HG02642 (cell line): ENCODE data around the gene FBXL15.

Experiments used
- ATAC-seq: cut with Tn5 transposase; IDR thresholded peaks from one replicate; pipeline ENCODE4 v1.9.1; 2021; ENCODE audit warnings: mild to moderate bottlenecking; ENCODE audit not compliant: unreplicated experiment, poor library complexity

FBXL15 gene

DNA sequence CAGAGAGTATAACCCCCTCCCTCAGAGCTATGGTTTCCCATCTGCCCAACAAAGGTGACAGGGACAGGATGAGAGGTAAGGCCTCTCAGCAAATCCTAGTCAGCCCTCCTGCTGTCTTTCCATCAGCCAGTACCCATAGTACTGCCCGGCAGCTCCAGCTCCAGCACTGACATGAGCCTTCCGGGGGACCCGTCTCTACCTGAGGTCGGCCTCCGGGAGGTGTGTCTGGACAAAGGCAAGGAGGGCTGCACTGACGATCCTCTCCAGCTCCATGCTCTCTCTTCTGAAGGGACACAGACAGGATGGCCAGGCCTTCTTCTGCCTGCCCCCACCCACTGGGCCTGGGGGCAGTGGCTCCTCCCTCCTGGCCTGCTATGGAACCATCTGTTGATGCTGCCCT lies 4.3 kb downstream of the FBXL15 start:
- ATAC-seq: no peak

DNA sequence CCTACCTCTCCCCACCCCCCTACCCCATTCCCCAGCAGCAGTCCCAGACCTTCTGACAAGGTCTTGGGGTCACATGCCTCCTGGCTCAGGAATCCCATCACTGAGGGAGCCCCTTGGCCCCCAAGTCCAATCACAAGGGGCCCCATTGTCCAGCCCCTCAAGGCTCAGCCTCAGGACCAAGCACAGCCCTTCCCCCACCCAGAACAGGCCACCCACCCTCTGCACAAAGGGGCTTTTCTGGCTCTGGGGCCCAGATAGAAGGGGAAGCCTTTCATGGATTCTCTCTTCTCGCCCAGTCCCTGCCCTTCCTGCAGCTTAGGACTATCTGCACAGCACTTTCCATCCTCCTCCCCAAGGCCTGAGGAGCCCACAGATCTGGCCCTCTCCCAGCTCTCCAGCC lies 4.8 kb downstream of the FBXL15 start:
- no peak for ATAC-seq

DNA sequence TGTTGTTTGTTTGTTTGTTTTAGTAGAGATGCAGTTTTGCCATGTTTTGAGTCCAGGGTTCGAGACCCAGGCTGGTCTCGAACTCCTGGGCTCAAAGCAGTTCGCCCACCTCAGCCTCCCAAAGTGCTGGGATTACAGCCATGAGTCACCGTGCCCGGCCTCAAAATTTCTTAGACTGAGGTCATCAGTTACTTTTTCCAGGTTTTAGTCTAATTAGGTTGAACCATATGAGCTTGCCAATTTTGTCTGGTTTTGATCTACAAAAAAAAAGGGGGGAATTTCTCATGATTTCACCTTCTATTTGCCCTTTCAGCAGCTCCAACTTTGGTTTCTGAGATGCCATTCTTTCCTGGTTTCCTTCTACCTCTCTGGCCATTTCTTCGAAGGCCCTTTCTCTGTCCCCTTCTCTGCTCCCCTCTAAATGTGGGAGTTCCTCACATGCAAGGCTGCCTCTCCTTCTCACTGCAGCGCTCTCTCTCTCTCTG lies 6.2 kb downstream of the FBXL15 start:
- no peak for ATAC-seq

DNA sequence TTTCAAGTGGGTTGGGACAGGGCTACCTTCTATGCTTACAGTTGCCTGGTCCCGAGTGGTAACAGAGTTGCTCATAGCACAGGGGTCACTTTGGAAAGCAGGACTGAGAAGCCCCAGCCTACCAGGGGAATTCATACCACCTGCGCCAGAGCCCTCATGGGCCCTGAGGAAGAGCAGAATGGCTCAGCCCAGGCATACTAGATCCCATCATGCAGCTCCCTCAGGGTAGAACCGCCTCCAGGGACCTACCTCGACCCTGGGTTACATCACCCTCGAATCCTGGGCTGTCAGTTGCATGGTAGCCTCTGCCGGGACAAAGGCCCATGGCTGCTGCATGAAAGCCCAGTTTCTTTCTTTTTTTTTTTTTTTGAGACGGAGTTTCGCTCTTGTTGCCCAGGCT lies 8.8 kb downstream of the FBXL15 start:
- ATAC-seq: no peak

DNA sequence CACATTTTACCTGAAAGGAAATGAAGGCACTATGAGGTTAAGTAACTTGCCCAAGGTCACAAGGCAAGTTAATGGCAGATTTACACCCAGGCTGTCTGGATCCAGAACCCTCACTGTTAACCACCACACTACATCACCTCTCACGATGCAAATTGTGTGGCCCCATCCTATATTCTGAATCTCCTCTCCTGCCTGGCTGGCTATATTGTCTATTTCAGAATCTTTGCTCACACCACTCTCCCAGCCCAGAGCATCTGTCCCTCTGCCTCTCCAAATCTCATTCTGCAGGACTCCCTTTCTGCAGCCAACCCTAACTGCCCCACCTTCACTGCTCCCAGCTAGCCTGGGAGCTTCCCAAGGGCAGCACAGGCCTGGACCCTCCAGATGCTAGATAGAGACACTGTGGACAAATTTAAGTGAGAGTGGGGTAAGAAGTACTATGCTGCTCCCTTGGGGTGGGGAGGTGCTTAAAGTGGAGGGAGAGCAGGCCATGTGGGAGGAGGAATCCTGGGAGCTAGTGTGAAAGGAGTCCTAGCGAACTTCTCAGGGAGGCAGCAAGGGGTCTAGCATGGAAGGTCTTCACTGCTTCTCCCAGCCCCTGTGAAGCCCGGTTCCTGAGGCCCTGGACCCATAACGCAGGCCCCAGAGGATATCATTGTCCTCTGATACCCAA lies 11.0 kb downstream of the FBXL15 start:
- ATAC-seq: no peak

DNA sequence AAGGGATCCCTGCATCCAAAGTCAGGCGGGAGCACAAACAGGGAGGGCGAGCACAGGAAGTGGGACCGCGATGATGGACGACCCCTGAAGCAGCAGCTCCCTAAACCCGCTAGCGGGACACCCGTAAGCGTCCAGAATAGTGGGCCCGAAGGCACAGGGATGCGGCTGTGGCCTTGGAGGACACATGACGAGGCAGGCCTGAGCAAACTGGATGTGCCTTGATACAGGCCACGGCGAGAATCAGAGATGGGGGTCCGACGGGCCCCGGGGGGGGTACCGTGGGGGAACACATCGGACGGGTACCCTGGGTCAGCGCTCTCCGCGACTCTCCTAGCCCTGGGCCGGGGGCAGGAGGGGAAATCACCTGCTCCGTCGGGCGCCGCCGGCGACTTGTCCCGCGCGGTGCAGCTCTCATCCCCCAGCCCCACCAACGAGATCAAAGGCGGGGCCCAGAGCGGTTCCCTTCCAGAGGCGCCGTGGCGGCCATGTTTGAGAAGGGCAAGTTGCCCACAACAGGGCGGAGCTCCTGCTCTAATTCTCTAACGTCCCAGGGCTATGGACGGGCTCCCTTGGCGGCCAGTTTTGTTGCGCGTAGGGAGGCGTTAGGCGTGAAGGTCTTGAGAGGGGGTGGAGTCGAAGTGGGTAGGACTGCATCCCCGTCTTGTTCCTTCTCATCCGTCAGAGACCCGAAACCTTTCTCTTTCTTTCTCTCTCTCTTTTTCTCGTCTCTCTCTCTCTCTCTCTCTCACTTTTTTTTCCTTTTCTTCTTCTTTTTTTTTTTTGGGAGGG lies 11.7 kb downstream of the FBXL15 start, which contains the start of gene CUEDC2:
Gene CUEDC2, minus strand, starts transcription at position 413 of the 789 bp plus-strand sequence. CDS start 7,386 bp downstream, outside the sequence.
- ATAC-seq: peak; percentile 93

DNA sequence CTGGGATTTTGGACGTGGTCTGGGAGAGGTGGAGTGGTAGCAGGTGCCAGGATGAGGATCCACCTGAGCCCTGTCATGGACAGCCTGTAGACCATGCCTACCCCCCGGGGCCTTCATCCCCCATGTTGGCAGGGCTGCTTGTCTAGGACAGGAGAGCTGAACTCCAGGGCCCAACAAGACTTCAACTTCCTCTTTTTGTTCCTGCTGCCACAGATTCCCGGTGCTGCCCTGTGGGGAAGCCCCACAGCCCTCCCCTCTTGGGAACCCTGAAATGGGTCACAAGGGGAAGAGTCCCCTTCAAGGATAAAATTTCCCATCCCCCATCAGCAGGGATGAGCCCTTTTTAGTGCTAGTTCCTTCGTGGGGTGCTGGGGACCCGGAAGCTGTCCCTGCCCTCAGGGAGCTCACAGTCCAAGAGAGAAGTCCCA lies 13.0 kb downstream of the FBXL15 start:
- no peak for ATAC-seq

DNA sequence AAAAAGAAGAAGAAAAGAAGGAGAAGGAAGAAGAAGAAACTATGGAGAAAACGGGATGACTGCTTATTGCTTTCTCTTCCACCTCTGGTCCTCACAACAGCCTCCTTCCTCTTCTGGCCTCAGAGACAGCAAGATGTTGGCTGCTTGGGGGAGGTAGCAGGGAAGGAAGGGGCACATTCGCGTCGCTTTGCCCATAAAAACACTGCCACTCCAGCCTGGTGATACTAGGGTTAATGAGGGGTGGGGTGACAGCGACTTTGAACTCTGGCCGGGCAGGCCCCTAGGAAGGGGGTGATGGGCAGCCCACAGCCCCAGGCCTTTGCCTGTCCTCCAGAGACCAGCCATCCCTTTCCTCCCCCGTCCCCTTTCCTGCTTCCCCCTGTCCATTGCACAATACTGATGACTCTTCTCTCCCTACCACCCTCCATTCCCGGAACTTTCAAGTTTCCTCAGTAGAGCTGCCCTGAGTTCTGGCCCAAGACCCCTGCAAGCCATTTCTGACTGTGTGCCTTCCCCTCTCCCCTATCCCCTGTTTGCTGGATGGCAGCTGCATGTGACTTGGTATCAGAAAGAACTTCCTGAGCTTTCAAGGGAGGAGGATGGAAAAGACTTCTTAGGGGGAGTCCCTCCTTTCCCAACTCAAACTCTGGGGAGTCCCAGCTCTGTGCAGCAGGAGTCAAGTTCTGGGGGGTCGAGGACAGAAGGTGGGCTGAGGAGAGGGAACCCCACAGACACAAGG lies 13.9 kb downstream of the FBXL15 start:
- ATAC-seq: no peak

DNA sequence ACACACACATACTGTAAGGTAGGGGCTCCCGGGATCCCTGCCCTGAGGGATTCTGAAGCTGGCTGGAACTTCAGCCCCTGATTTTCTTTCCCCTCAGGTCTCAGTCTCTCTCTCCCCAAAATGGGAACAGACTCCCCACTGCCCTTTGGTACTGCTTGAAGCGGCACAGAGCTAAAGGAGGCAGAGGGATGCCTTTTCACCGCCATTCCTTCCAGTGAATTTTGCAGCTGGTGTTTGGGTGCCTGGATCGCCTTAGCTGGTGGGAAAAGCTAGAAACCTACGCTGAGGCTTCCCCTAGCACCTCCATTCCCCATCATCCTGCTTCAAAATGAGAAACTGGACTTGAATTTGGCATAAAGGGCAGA lies 14.5 kb downstream of the FBXL15 start:
- no peak for ATAC-seq

DNA sequence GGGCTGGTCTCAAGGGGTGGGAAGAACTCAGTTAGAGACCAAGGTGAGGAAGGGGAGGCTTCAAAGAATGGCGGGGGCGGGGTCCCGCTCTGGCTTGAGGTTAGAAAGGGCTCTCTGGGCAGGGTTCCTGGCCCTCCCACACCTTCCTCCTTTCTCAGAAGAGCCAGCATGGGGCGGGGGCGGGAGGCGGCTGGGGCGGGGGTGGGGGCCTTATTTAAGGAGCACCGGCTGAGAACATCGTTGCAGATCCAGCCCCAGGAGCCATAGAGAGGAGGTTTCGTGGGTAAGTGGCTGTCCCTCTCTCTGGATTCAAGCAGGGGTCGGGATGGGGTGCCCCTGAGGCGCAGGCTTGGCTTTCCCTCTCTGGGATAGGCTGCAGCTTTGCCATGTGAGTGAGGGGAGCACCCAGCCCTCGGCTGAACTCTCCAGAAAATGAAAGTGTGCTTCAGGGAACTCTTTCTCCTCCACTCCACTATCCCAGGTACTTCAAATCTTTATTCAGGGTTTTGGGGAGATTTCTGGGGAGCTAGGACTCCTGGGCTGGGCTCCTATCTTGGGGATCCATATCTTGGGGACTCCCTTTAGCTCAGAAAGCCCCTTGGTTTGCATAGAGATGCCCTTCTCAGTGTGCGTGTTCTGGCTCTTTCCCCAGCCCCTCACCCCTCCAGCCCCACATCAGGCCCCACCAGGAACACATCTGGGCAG lies 15.0 kb downstream of the FBXL15 start:
- ATAC-seq: no peak

DNA sequence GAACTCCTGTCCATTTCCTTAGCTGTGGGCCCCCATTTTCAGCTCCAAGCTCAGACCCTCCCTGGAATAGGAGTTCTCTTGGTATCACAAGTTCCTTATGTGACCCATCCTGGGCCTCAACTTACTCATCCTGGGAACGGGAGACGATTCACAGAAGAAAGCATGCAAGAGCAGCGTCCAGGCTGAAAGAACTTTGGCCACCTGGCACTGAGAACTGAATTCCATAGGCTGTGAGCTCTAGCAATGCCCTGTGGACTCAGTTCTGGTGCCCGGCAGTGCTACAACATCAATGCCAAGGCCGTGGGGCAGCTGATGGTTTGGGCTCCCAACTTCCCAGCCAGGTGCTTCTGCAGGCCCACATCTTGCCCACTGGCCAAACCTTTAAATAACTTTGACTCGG lies 15.7 kb downstream of the FBXL15 start:
- no peak for ATAC-seq

DNA sequence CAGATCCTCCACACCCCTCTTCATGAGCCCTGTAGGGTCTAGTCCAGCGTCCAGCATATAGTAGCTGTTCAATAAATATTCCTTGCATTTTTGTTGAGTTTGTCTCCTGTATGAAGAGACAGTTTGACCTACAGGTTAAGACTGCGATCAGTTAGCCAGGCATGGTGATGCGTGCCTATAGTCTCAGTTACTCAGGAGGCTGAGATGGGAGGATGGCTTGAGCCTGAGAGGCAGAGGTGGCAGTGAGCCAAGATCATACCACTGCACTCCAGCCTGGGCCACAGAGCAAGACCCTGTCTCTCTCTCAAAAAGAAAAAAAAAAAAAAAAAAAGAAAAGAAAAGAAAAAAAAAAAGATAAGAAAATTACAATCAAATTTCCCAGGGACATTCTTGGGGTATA lies 16.9 kb downstream of the FBXL15 start:
- no peak for ATAC-seq

DNA sequence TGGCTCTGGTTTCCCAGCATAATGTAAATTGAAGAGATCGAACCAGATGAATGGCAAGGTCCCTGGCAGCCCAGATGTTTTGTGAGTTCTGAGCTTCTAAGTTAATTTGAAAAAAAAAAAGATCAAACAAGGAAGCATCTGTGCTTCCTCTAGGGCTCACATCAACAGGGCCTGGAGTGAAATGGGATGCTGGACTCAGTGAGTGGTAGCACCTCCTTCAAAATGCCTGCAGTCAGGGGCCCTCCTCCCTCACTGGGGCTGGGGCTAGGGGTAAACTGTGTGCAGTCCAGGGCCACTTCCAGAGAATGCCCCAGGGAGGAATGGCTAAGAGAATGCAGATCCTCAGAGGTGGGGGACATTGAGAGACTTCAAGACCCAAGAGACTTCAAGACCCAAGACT lies 17.7 kb downstream of the FBXL15 start:
- no peak for ATAC-seq

DNA sequence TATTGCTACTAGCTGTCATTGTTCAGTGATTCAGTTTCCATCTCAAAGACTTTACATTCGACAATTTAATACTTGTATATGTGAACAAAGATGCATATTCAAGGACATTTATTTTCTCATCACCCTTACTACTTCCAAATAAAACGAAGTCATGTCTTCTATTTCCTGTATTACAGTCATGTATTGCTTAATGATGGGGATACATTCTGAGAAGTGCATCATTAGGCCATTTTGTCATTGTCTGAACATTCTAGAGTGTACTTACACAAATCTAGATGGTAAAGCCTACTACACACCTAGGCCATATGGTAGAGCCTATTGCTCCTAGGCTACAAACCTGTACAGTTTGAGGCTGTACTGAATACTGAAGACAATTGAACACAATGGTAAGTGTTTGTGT lies 24.2 kb downstream of the FBXL15 start:
- ATAC-seq: no peak

DNA sequence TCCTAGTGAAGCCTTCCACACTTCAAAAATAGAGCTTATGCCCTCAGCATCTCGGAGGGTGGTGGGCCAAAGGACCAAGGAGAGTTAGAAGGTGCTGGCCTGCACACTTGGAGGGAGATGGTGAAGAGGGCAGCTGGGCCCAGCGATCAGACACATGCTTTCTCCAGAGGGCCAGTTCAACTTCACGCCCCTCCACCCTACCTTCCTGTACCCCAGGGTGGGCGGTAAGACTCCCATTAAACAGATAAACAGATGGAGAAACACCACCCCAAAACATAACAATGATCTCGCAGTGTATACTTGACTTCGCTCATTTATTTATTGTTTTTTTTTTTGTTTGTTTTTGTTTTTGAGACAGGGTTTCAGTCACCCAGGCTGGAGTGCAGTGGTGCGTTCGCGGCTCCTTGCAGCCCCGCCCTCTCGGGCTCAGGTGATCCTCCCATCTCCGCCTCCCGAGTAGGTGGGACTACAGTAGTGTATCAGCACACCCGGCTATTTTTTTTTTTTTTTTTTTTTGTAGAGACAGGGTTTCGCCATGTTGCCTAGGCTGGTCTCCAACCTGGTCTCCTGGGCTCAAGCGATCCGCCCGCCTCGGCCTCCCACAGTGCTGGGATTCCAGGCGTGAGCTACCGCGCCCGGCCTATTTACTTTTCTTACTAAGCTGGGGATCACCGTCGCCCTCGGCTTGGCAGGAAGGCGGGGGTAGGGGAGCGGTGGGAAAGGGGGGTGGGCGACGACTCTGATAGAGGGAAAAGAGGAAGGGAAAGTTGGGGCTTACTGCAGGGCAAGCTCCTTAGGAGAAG lies 28.9 kb downstream of the FBXL15 start:
- ATAC-seq: peak; percentile 58

DNA sequence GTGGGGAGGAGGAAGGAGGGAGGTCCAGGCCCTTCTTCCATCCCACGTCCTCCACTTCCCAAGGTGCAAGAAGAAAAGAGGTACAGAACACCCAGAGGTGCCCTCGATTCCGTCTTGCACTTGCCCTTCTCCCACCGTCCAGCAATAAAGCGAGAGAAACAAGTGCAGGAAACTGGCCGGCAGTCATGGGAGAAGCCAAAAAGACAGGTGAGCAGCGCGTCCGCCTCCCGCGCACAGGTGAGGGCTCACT lies 29.4 kb downstream of the FBXL15 start:
- ATAC-seq: no peak

DNA sequence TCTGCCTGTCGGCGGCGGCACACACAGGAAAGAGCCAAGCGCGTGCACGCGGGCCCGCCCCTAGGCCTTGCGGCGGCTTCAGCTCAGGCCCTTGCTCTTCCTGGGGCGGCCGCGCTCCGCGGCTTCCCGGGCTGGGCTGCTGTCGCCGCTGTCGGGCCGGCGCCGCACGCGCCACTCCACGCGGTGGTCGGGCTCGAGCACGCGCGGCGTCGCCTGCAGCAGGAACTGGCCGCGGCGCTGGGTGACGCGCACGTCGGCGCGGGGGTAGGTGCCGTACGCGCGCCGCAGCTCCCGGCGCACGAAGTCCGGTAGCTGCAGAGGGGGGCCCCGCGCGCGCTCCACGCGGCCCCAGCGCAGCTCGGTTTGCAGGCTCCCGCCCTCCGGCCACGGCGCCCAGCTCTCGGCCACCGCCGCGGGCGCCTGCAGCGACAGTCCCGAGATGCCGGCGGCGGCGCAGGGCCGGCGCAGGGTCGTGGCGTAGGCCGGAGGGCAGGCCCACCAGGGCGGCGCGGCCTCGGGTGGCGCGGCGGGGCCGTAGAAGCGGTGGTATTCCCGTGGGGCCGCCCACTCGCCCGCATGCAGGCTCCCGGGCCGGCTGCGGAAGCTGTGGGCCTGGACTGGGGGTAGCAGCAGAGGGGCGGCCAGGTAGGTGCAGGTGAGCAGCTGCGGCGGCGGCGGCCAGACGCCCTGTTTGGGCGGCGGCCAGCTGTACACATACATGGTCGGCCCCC lies 29.9 kb downstream of the FBXL15 start:
- peak; percentile 79 for ATAC-seq

DNA sequence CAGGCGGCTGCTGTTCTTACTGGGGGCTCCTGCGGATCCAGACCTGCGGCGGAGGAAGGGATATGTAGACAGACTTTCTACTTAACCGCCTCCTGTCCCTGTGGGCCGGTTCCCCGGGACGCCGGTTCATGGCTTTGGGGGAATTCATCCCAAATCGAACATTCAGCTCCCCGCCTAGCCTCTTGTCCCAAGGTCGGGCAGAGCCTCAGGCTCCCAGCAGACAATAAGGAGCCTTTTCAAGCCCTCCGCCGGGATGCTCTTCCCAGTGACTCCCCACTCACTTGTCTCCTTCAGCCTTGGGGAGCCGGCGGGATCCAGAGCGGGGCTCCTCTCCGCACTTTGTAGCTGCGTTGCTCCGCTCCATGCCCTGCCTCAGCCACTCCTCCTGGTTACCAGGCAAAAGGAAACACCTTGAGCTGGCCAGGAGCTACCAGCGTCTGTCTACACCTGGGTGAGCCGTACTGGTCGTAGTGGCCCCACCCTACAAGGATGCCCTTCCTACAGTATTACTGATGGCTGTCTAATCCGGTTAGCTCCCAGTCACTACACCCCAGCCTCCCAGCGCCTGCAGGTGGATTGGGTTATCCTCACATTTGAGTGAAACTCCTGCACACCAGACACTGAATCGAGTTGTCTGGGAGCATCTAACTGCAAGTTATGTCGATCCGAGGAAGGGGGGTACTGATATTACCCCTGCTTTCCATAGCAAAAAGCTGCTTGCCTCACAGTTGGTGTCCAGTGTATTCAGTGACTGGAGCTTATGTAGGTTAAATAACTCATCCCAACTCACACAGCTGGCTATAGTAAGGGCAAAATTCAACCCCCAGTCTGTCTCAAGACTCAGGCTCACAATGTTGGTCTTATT lies 30.7 kb downstream of the FBXL15 start, which contains the start of gene C10orf95:
Gene C10orf95, minus strand, starts transcription at position 439 of the 865 bp plus-strand sequence. CDS start 450 bp downstream, outside the sequence.
- ATAC-seq: no peak
